Liver (tissue), 9 donors: Measurements from ENCODE around the gene CUEDC1. TPM values are rescaled to one million over a fixed set of nuclear protein-coding genes. Genes with fewer than 3 reads are reported as not detected.

Experiments
- DNase-seq: peaks from one replicate; pipeline ENCODE4 v3.0.0-alpha.2; 2017; ENCODE audit warnings: low spot score
- H3K27ac ChIP-seq, 2 donors: one replicate each; pipeline ENCODE4 v1.7.0; 2013; ENCODE audit warnings: inconsistent platforms in 2 of 2, low read length in 2 of 2, control low read depth in 1 of 2, low read depth in 1 of 2, mild to moderate bottlenecking in 1 of 2
- H3K27me3 ChIP-seq, 4 donors: one replicate each; pipeline versions ENCODE4 v1.6.1 to v1.7.0; 2013; ENCODE audit warnings: low read length in 3 of 4, inconsistent platforms in 1 of 4, mild to moderate bottlenecking in 1 of 4, moderate library complexity in 1 of 4; ENCODE audit not compliant: control insufficient read depth in 4 of 4, insufficient read depth in 4 of 4
- H3K36me3 ChIP-seq, 4 donors: one replicate each; pipeline versions ENCODE4 v1.6.1 to v1.7.0; 2013; ENCODE audit warnings: low read length in 3 of 4, mild to moderate bottlenecking in 3 of 4, low read depth in 1 of 4, moderate library complexity in 1 of 4; ENCODE audit not compliant: control insufficient read depth in 4 of 4, insufficient read depth in 3 of 4
- H3K4me1 ChIP-seq, 4 donors: one replicate each; pipeline versions ENCODE4 v1.6.1 to v1.7.0; 2013; ENCODE audit warnings: low read length in 3 of 4, mild to moderate bottlenecking in 3 of 4, moderate library complexity in 1 of 4; ENCODE audit not compliant: control insufficient read depth in 4 of 4, insufficient read depth in 4 of 4
- H3K4me3 ChIP-seq, 3 donors: one replicate each; pipeline versions ENCODE4 v1.6.1 to v1.7.0; 2013; ENCODE audit warnings: low read length in 3 of 3, control low read depth in 1 of 3, low read depth in 1 of 3, mild to moderate bottlenecking in 1 of 3
- H3K9ac ChIP-seq, 2 donors: one replicate each; pipeline ENCODE4 v1.7.0; 2013; ENCODE audit warnings: low read length in 2 of 2, mild to moderate bottlenecking in 2 of 2, moderate library complexity in 2 of 2, control low read depth in 1 of 2, low read depth in 1 of 2
- H3K9me3 ChIP-seq, 4 donors: one replicate each; pipeline versions ENCODE4 v1.6.1 to v1.7.0; 2013; ENCODE audit warnings: low read length in 3 of 4; ENCODE audit not compliant: control insufficient read depth in 4 of 4
- EGR1 ChIP-seq, 2 donors: IDR thresholded peaks; 2 replicates each; pipeline ENCODE4 v1.6.1; 2016 to 2018; ENCODE audit warnings: antibody characterized with exemption in 2 of 2, low read depth in 2 of 2
- FOXA1 ChIP-seq: IDR thresholded peaks from 2 replicates; pipeline ENCODE4 v1.6.1; 2016; ENCODE audit warnings: antibody characterized with exemption
- FOXA2 ChIP-seq: IDR thresholded peaks from 2 replicates; pipeline ENCODE4 v1.6.1; 2016; ENCODE audit warnings: antibody characterized with exemption
- GABPA ChIP-seq, 2 donors: IDR thresholded peaks in 1 of 2; conservative IDR thresholded peaks in 1 of 2; 2 replicates each; pipeline ENCODE4 v1.6.1; 2016; ENCODE audit warnings: antibody characterized with exemption in 2 of 2, mild to moderate bottlenecking in 1 of 2, moderate library complexity in 1 of 2
- HNF4A ChIP-seq, 2 donors: conservative IDR thresholded peaks; 2 replicates each; pipeline ENCODE4 v1.6.1; 2016; ENCODE audit warnings: antibody characterized with exemption in 2 of 2, mild to moderate bottlenecking in 2 of 2
- HNF4G ChIP-seq: IDR thresholded peaks from 2 replicates; pipeline ENCODE4 v1.6.1; 2016; ENCODE audit warnings: antibody characterized with exemption
- JUND ChIP-seq, 2 donors: IDR thresholded peaks; 2 replicates each; pipeline ENCODE4 v1.6.1; 2016; ENCODE audit warnings: antibody characterized with exemption in 2 of 2
- NR2F2 ChIP-seq: IDR thresholded peaks from 2 replicates; pipeline ENCODE4 v1.6.1; 2016; ENCODE audit warnings: antibody characterized with exemption
- SP1 ChIP-seq: IDR thresholded peaks from 2 replicates; pipeline ENCODE4 v1.6.1; 2018; ENCODE audit warnings: antibody characterized with exemption, mild to moderate bottlenecking
- TAF1 ChIP-seq: conservative IDR thresholded peaks from 2 replicates; pipeline ENCODE4 v1.6.1; 2016; ENCODE audit warnings: antibody characterized with exemption, mild to moderate bottlenecking
- YY1 ChIP-seq: IDR thresholded peaks from 2 replicates; pipeline ENCODE4 v1.6.1; 2016; ENCODE audit warnings: antibody characterized with exemption, mild to moderate bottlenecking
- WGBS: extraction: QIAGEN DNeasy Blood & Tissue Kit; methylation state at CpG from one replicate; pipeline ENCODE4 v1.1.7; 2013; 5-methylcytosine and 5-hydroxymethylcytosine counted together
- polyA plus RNA-seq, 2 donors: library from polyadenylated mRNA; stranded (reverse) in 1 of 2; unstranded in 1 of 2; fragments of 200-250 nt in 1 of 2; fragments of >200 nt in 1 of 2; fragmentation: Nextera tagmentation in 1 of 2; extraction: Ambion mirVana in 1 of 2; gene quantifications; one replicate each; pipeline versions ENCODE4 v1.2.1 to v1.2.3, GENCODE V29; 2013 to 2015
- total RNA-seq, 2 donors: library from RNA; depleted of rRNA; stranded (reverse); fragments of >200 nt; gene quantifications; one replicate each; pipeline ENCODE4 v1.2.3, GENCODE V29; 2014
- TF ChIP-seq, protein P1 (sequence below): IDR thresholded peaks from 2 replicates; pipeline ENCODE4 v1.6.1; 2016; ENCODE audit warnings: antibody characterized with exemption
- TF ChIP-seq, protein P2 (sequence below): IDR thresholded peaks from 2 replicates; pipeline ENCODE4 v1.6.1; 2016; ENCODE audit warnings: antibody characterized with exemption
- TF ChIP-seq, protein P3 (sequence below): IDR thresholded peaks from 2 replicates; pipeline ENCODE4 v1.6.1; 2016; ENCODE audit warnings: antibody characterized with exemption, mild to moderate bottlenecking
- TF ChIP-seq, protein P4 (sequence below): fragments of 150-350 bp; IDR thresholded peaks from 2 replicates; pipeline ENCODE4 v1.5.1; 2017; ENCODE audit warnings: improper control_type of control experiment, low read depth, low read length; ENCODE audit not compliant: missing input control
- TF ChIP-seq, protein P5 (sequence below): IDR thresholded peaks from 2 replicates; pipeline ENCODE4 v1.6.1; 2016; ENCODE audit warnings: antibody characterized with exemption
- donor health status: healthy.
- donor health status: healthy.
- donor health status: healthy.
- donor health status: healthy.
- donor health status: healthy.

CUEDC1 gene
- total and polyA plus RNA-seq, 4 donors: 2.6 to 4.9 (median 3.4) TPM

DNA sequence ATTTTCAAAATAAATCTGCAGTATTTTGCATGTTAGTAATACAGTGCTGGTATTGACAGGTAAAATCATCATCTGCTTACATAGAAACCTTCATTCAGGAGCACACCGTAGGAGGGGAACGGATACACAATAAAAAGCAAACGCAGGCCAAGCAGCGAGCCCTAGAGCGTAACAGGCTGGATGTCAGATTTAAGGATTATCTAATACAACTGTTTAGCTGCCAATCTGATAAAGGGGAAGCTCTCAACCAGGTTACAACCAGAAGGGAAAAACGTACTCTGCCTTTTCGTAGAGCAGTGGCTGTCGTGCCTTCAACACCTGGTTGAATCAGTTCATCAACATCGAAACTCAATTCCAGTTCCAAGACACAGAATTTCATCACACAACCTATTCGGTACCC lies 16.4 kb upstream of the CUEDC1 start:
- peaks cover 4 to 29% (median 21%) of the 10 kb centered on the region in 4 donors for H3K4me1 ChIP-seq
- H3K4me3 ChIP-seq: no peak overlapping the region
- H3K27me3 ChIP-seq: no peaks in the 10 kb centered on the region
- 40% methylated on average over 10 of the region's 10 CpGs for WGBS
- no peaks in the 10 kb centered on the region for H3K9me3 ChIP-seq
- no peak for DNase-seq
- no peak for TF ChIP-seq GABPA (IDR thresholded peaks at IDR 0.05 in 1 of 2, conservative IDR thresholded peaks at IDR 0.05 in 1 of 2)
- no peak overlapping the region for H3K9ac ChIP-seq
- H3K36me3 ChIP-seq: peaks cover 0 to 15% (median 9%) of the 10 kb centered on the region in 4 donors
- H3K27ac ChIP-seq: no peak overlapping the region

DNA sequence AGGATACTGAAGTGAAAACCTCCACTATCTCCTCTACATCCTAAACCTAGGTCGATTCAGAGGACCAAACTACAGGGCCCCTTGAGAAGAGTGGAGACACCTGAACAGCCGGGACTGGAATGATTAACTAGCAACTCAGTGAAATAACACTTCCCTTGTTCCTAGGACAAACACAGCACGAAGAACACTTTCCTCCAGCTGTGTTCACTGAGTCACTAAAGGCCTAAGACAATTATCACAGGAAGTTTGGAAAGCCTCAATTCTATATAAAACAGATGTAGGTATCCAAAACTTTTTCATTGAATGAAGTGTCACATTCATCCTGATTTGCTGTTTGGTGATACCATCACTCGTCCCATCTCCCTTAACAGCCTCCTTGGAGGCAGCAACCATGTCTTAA lies 15.5 kb upstream of the CUEDC1 start:
- TF ChIP-seq EGR1 (IDR thresholded peaks at IDR 0.05; ENCODE audit: low read depth in 2 of 2): no peak
- TF ChIP-seq, protein P1, sequence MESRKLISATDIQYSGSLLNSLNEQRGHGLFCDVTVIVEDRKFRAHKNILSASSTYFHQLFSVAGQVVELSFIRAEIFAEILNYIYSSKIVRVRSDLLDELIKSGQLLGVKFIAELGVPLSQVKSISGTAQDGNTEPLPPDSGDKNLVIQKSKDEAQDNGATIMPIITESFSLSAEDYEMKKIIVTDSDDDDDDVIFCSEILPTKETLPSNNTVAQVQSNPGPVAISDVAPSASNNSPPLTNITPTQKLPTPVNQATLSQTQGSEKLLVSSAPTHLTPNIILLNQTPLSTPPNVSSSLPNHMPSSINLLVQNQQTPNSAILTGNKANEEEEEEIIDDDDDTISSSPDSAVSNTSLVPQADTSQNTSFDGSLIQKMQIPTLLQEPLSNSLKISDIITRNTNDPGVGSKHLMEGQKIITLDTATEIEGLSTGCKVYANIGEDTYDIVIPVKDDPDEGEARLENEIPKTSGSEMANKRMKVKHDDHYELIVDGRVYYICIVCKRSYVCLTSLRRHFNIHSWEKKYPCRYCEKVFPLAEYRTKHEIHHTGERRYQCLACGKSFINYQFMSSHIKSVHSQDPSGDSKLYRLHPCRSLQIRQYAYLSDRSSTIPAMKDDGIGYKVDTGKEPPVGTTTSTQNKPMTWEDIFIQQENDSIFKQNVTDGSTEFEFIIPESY: no peak
- TF ChIP-seq, protein P2, sequence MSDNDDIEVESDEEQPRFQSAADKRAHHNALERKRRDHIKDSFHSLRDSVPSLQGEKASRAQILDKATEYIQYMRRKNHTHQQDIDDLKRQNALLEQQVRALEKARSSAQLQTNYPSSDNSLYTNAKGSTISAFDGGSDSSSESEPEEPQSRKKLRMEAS: no peak
- no peak for TF ChIP-seq HNF4G
- no peak for TF ChIP-seq YY1
- no peak for TF ChIP-seq SP1
- no peak for TF ChIP-seq FOXA2
- no peak for TF ChIP-seq JUND (IDR thresholded peaks at IDR 0.05)
- TF ChIP-seq HNF4A (conservative IDR thresholded peaks at IDR 0.05): no peak
- TF ChIP-seq, protein P3, sequence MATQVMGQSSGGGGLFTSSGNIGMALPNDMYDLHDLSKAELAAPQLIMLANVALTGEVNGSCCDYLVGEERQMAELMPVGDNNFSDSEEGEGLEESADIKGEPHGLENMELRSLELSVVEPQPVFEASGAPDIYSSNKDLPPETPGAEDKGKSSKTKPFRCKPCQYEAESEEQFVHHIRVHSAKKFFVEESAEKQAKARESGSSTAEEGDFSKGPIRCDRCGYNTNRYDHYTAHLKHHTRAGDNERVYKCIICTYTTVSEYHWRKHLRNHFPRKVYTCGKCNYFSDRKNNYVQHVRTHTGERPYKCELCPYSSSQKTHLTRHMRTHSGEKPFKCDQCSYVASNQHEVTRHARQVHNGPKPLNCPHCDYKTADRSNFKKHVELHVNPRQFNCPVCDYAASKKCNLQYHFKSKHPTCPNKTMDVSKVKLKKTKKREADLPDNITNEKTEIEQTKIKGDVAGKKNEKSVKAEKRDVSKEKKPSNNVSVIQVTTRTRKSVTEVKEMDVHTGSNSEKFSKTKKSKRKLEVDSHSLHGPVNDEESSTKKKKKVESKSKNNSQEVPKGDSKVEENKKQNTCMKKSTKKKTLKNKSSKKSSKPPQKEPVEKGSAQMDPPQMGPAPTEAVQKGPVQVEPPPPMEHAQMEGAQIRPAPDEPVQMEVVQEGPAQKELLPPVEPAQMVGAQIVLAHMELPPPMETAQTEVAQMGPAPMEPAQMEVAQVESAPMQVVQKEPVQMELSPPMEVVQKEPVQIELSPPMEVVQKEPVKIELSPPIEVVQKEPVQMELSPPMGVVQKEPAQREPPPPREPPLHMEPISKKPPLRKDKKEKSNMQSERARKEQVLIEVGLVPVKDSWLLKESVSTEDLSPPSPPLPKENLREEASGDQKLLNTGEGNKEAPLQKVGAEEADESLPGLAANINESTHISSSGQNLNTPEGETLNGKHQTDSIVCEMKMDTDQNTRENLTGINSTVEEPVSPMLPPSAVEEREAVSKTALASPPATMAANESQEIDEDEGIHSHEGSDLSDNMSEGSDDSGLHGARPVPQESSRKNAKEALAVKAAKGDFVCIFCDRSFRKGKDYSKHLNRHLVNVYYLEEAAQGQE: no peak
- TF ChIP-seq GABPA (IDR thresholded peaks at IDR 0.05 in 1 of 2, conservative IDR thresholded peaks at IDR 0.05 in 1 of 2): no peak
- TF ChIP-seq, protein P4, sequence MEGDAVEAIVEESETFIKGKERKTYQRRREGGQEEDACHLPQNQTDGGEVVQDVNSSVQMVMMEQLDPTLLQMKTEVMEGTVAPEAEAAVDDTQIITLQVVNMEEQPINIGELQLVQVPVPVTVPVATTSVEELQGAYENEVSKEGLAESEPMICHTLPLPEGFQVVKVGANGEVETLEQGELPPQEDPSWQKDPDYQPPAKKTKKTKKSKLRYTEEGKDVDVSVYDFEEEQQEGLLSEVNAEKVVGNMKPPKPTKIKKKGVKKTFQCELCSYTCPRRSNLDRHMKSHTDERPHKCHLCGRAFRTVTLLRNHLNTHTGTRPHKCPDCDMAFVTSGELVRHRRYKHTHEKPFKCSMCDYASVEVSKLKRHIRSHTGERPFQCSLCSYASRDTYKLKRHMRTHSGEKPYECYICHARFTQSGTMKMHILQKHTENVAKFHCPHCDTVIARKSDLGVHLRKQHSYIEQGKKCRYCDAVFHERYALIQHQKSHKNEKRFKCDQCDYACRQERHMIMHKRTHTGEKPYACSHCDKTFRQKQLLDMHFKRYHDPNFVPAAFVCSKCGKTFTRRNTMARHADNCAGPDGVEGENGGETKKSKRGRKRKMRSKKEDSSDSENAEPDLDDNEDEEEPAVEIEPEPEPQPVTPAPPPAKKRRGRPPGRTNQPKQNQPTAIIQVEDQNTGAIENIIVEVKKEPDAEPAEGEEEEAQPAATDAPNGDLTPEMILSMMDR: no peak
- no peak for TF ChIP-seq NR2F2
- TF ChIP-seq TAF1: no peak
- TF ChIP-seq FOXA1: no peak
- TF ChIP-seq, protein P5, sequence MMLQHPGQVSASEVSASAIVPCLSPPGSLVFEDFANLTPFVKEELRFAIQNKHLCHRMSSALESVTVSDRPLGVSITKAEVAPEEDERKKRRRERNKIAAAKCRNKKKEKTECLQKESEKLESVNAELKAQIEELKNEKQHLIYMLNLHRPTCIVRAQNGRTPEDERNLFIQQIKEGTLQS: no peak
- H3K9ac ChIP-seq: no peak overlapping the region
- no peak overlapping the region for H3K27ac ChIP-seq
- DNase-seq: no peak
- WGBS: 70% methylated on average over 4 of the region's 4 CpGs
- H3K9me3 ChIP-seq: no peaks in the 10 kb centered on the region
- no peaks in the 10 kb centered on the region for H3K27me3 ChIP-seq
- H3K36me3 ChIP-seq: peaks cover 0 to 12% (median 5%) of the 10 kb centered on the region in 4 donors
- H3K4me1 ChIP-seq: peaks cover 1 to 24% (median 18%) of the 10 kb centered on the region in 4 donors
- no peak overlapping the region for H3K4me3 ChIP-seq
